GM23248 (cell line): ENCODE measurements around the gene CAMTA1. TPM values are rescaled to one million over a fixed set of nuclear protein-coding genes. Genes with fewer than 3 reads are reported as not detected.

Experiments used
- DNase-seq: peaks from one replicate; pipeline ENCODE4 v3.0.0-alpha.2; 2015
- H2AFZ ChIP-seq: fragments of 200-600 bp; sonication (generic); 2 replicates; pipeline ENCODE4 v1.6.1; 2016; ENCODE audit warnings: antibody characterized with exemption
- H3F3A ChIP-seq: fragments of 200-600 bp; sonication (generic); 2 replicates; pipeline ENCODE4 v1.6.1; 2016; ENCODE audit warnings: mild to moderate bottlenecking, antibody characterized with exemption, mixed run types; ENCODE audit not compliant: insufficient read depth
- H3K27ac ChIP-seq: fragments of 200-600 bp; sonication (generic); 2 replicates; pipeline ENCODE4 v1.5.1; 2016; ENCODE audit warnings: mild to moderate bottlenecking
- H3K27me3 ChIP-seq: fragments of 200-600 bp; sonication (generic); replicated peaks from 2 replicates; pipeline ENCODE4 v1.6.1; 2016; ENCODE audit warnings: mild to moderate bottlenecking; ENCODE audit not compliant: insufficient read depth
- H3K36me3 ChIP-seq: fragments of 200-600 bp; sonication (generic); 2 replicates; pipeline ENCODE4 v1.6.1; 2016; ENCODE audit warnings: low read depth, mild to moderate bottlenecking
- H3K4me1 ChIP-seq: fragments of 200-600 bp; sonication (generic); 2 replicates; pipeline ENCODE4 v1.6.1; 2016; ENCODE audit warnings: mild to moderate bottlenecking; ENCODE audit not compliant: insufficient read depth
- H3K4me2 ChIP-seq: fragments of 200-600 bp; sonication (generic); one replicate; pipeline ENCODE4 v1.6.1; 2016; ENCODE audit warnings: mild to moderate bottlenecking; ENCODE audit not compliant: unreplicated experiment
- H3K4me3 ChIP-seq: fragments of 200-600 bp; sonication (generic); 2 replicates; pipeline ENCODE4 v1.5.1; 2016; ENCODE audit warnings: mild to moderate bottlenecking
- H3K79me2 ChIP-seq: fragments of 200-600 bp; sonication (generic); 2 replicates; pipeline ENCODE4 v1.6.1; 2016; ENCODE audit warnings: mild to moderate bottlenecking; ENCODE audit not compliant: insufficient read depth
- H3K9ac ChIP-seq: fragments of 200-600 bp; sonication (generic); 2 replicates; pipeline ENCODE4 v1.6.1; 2016; ENCODE audit warnings: mild to moderate bottlenecking
- H3K9me2 ChIP-seq: fragments of 200-600 bp; sonication (generic); 2 replicates; pipeline ENCODE4 v1.6.1; 2016; ENCODE audit warnings: mixed run types, mild to moderate bottlenecking, moderate library complexity; ENCODE audit not compliant: insufficient read depth
- H3K9me3 ChIP-seq: fragments of 200-600 bp; sonication (generic); one replicate; pipeline ENCODE4 v1.6.1; 2017; ENCODE audit warnings: low read depth
- H4K20me1 ChIP-seq: fragments of 200-600 bp; sonication (generic); 2 replicates; pipeline ENCODE4 v1.6.0; 2016; ENCODE audit not compliant: insufficient read depth
- EZH2 ChIP-seq: fragments of 200-600 bp; sonication (generic); IDR thresholded peaks from 2 replicates; pipeline ENCODE4 v1.6.1; 2018; ENCODE audit warnings: antibody characterized with exemption, mild to moderate bottlenecking; ENCODE audit not compliant: insufficient read depth, poor library complexity, severe bottlenecking
- EZH2phosphoT487 ChIP-seq: fragments of 200-600 bp; sonication (generic); IDR thresholded peaks from 2 replicates; pipeline ENCODE4 v1.6.1; 2018; ENCODE audit warnings: antibody characterized with exemption, moderate library complexity, mild to moderate bottlenecking, low read depth; ENCODE audit not compliant: insufficient read depth
- WGBS, 2 experiments: methylation state at CpG; one replicate each; pipeline ENCODE4 v1.1.6; 2015 to 2017; ENCODE audit warnings: low lambda C conversion rate in 2 of 2, low coverage in 1 of 2; ENCODE audit errors: missing lambda C conversion rate in 2 of 2; 5-methylcytosine and 5-hydroxymethylcytosine counted together
- in situ Hi-C: fragments of 300-500 bp; cut with MboI; formaldehyde crosslinking; loops from 2 replicates; pipeline ENCODE4 v1.15.0; 2020
- polyA plus RNA-seq: library from polyadenylated mRNA; unstranded; fragments of >200 nt; fragmentation: Nextera tagmentation; extraction: Ambion mirVana; gene quantifications from 2 replicates; pipeline ENCODE4 v1.2.1, GENCODE V29; 2016
- total RNA-seq: library from RNA; depleted of rRNA; stranded (reverse); fragments of >200 nt; shearing (Covaris generic); gene quantifications from 2 replicates; pipeline ENCODE4 v1.2.3, GENCODE V29; 2014

The CAMTA1 gene
- total and polyA plus RNA-seq, 2 experiments from 2014 or later = 50.1 to 165 TPM

- H3K9me3 ChIP-seq = no peaks in the 10 kb centered on the region
- H3K9me2 ChIP-seq = no peaks in the 10 kb centered on the region
- H3F3A ChIP-seq = peaks cover 12% of the 10 kb centered on the region; the same call in 1 of the 2 replicates
- H3K36me3 ChIP-seq = no peaks in the 10 kb centered on the region
- no peak overlapping the region for H3K9ac ChIP-seq
- H3K27me3 ChIP-seq = no peaks in the 10 kb centered on the region
- no peaks in the 10 kb centered on the region for H4K20me1 ChIP-seq
- no peak for TF ChIP-seq EZH2phosphoT487
- no peak for TF ChIP-seq EZH2
- H2AFZ ChIP-seq = no peak overlapping the region
- 98% methylated on average over 2 of the region's 2 CpGs for WGBS, 2 experiments
- no peak overlapping the region for H3K4me2 ChIP-seq
- H3K27ac ChIP-seq = no peak overlapping the region
- no peaks in the 10 kb centered on the region for H3K79me2 ChIP-seq
- no peak overlapping the region for H3K4me3 ChIP-seq
- DNase-seq = no peak
- in situ Hi-C loops = no loop called here
- H3K4me1 ChIP-seq = peaks cover 24% of the 10 kb centered on the region
Observed at GRCh38 chr1:7289694-7290093, 504.4 kb downstream of the CAMTA1 start.

- Histone ChIP-seq H3K4me1 (peaks cover 19% of the 10 kb centered on the region), H4K20me1 (no peaks in the 10 kb centered on the region), H3K27me3 (no peaks in the 10 kb centered on the region), H3K9me2 (no peaks in the 10 kb centered on the region), H3K4me2 (peak overlapping the region; percentile 8), H3K4me3 (no peak overlapping the region), H3K9me3 (no peaks in the 10 kb centered on the region), H3K27ac (peak overlapping the region; percentile 25), H2AFZ (no peak overlapping the region), H3K36me3 (no peaks in the 10 kb centered on the region), H3K79me2 (no peaks in the 10 kb centered on the region), H3F3A (peaks cover 12% of the 10 kb centered on the region; the same call in 1 of the 2 replicates), H3K9ac (no peak overlapping the region)
- TF ChIP-seq EZH2phosphoT487 (no peak), EZH2 (no peak)
- in situ Hi-C loops = no loop called here
- DNase-seq = peak; percentile 68
- 57 to 60% methylated on average over 14 of the region's 14 CpGs for WGBS, 2 experiments
Observed at GRCh38 chr1:7290971-7291970, 506.0 kb downstream of the CAMTA1 start.

DNA sequence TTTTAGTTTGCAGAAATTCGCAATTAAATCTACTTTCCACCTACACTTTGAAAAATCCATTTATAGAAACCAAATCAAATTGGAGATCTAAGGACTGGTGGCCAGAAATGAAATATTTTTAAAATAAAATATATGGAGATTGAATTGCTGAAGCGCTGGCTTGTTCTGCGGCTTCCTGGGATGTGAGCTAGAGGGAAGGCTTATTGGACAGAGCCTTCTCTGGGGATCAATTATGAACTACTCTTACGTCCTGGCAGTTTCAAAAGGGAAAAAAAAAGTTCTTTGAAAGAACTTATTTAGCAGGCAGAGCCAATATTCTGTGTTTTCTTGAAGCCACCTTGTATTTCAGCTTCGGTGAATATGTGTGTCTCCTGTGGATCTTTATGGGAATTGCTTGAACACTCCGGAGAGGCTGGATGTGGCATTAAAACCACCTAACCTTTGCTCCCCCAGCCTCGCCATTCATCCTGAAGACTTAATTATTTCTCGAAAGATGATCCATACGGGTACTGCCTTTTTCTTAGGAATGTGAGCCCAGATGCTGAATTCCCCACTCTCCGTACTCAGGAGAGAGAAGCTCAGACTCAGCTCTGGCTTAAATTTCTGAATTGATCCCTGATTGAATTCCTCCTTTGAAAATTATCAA, 506.9 kb downstream of the CAMTA1 start:
- no peaks in the 10 kb centered on the region for H4K20me1 ChIP-seq
- no peaks in the 10 kb centered on the region for H3K9me2 ChIP-seq
- TF ChIP-seq EZH2 (no peak), EZH2phosphoT487 (no peak)
- in situ Hi-C loops = no loop called here
- H3F3A ChIP-seq = peaks cover 15% of the 10 kb centered on the region; the same call in 1 of the 2 replicates
- DNase-seq = no peak
- H3K27ac ChIP-seq = peak overlapping the region; percentile 25
- no peak overlapping the region for H2AFZ ChIP-seq
- H3K4me2 ChIP-seq = peak overlapping the region; percentile 8
- peaks cover 19% of the 10 kb centered on the region for H3K4me1 ChIP-seq
- no peaks in the 10 kb centered on the region for H3K79me2 ChIP-seq
- no peaks in the 10 kb centered on the region for H3K9me3 ChIP-seq
- H3K4me3 ChIP-seq = no peak overlapping the region
- H3K36me3 ChIP-seq = no peaks in the 10 kb centered on the region
- no peak overlapping the region for H3K9ac ChIP-seq
- no peaks in the 10 kb centered on the region for H3K27me3 ChIP-seq
- WGBS, 2 experiments = 35 to 39% methylated on average over 10 of the region's 10 CpGs

- Histone ChIP-seq H4K20me1 (no peaks in the 10 kb centered on the region), H3K9me2 (no peaks in the 10 kb centered on the region), H3K4me1 (peaks cover 24% of the 10 kb centered on the region), H3K36me3 (no peaks in the 10 kb centered on the region), H3K9me3 (no peaks in the 10 kb centered on the region), H3K4me2 (no peak overlapping the region), H3F3A (peaks cover 21% of the 10 kb centered on the region), H2AFZ (no peak overlapping the region), H3K9ac (no peak overlapping the region), H3K27me3 (no peaks in the 10 kb centered on the region), H3K27ac (no peak overlapping the region), H3K4me3 (no peak overlapping the region), H3K79me2 (no peaks in the 10 kb centered on the region)
- TF ChIP-seq EZH2 (no peak), EZH2phosphoT487 (no peak)
- in situ Hi-C loops = no loop called here
- no peak for DNase-seq
- WGBS, 2 experiments = 75 to 78% methylated on average over 16 to 17 of the region's 17 CpGs
Observed at GRCh38 chr1:7292714-7293419, 507.6 kb downstream of the CAMTA1 start.
